ENCODE data around the gene DCANP1.

DCANP1 gene

GRCh38 chr5:135441350-135441831 is 5.8 kb downstream of the DCANP1 start:
- no peak for DNase-seq (ENCODE audit: low spot score)

DNA sequence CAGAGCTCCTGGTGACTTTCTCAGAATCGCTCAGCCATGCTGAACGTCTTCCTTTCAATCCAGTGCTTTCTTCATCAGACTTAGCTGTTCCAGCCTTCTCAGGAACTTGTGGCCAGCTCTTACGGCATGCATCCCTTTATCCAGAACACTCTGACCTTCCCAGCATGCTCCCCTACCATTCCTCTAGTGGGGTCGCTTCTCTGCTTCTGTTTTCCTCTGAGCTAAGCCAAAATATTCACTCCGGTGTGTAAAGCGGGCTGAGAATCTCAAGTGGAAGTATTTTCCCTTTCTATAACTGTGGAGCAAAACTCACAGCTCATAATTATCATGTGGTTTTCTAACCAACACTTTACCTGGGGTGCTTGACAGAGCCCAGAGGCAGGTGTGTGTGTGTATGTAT is 6.2 kb downstream of the DCANP1 start:
- no peak for DNase-seq (ENCODE audit: low spot score)

- DNase-seq (ENCODE audit: low spot score): peak; percentile 12
These were observed 7.6 kb downstream of the DCANP1 start for GRCh38 chr5:135439231-135440205.

DNA sequence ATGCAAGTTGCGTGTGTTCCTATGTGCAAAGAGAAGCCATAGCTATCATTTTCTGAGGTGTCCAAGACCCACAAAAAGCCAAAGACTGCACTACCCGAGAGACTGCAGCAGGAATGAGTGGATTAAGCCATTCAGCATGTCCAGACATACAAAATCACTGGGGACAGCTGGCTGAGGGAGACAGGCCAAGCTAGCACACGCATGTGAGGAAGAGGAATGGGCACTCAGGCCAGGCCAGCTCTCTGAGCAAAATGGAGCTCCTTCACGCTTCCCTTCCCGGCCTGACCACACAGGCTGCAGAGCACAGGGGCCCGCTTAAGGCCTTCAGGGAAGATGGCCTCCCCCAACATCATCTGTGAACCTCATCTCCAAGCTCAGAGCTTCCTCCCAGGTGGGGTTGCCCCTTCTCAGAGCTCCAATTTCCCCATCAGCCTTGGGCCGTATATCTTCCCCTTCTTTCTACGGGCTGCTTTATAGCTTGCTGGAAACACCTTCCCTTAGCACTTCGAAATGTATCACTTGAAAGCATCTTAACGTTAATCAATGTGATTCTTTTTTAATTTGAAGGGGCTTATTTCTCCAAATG is 8.4 kb downstream of the DCANP1 start:
- peak; percentile 15 for DNase-seq (ENCODE audit: low spot score)

- peak; percentile 28 for DNase-seq (ENCODE audit: low spot score)
These were observed 9.2 kb downstream of the DCANP1 start for GRCh38 chr5:135437796-135438560.

GRCh38 chr5:135437422-135437795 is 9.7 kb downstream of the DCANP1 start:
- DNase-seq (ENCODE audit: low spot score): no peak

DNA sequence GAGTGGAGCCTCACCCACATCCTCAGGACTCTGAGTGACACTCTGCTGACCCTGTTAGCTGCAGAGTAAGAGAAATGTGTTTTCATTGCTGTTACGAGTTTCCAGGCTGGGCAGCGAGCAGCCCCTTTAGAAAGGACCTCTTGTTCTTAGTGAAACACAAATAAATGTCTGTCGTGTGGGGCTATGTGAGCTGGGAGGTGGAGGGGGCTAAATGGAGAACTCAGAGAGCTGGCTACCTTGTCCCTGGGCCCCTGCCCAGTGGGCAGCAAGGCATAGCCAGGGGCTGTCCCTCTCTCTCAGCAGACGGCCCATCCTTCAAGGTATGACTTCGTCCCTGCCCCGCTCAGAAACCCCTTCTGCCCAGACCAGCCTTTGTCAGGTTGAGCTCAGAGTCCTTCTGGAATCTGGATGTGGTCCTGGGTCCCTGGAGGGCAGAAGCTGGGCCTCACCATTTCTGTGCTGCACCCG is 10.2 kb downstream of the DCANP1 start:
- no peak for DNase-seq (ENCODE audit: low spot score)

- peak; percentile 20 for DNase-seq (ENCODE audit: low spot score)
These were observed 11.4 kb downstream of the DCANP1 start for GRCh38 chr5:135435467-135436330.

DNA sequence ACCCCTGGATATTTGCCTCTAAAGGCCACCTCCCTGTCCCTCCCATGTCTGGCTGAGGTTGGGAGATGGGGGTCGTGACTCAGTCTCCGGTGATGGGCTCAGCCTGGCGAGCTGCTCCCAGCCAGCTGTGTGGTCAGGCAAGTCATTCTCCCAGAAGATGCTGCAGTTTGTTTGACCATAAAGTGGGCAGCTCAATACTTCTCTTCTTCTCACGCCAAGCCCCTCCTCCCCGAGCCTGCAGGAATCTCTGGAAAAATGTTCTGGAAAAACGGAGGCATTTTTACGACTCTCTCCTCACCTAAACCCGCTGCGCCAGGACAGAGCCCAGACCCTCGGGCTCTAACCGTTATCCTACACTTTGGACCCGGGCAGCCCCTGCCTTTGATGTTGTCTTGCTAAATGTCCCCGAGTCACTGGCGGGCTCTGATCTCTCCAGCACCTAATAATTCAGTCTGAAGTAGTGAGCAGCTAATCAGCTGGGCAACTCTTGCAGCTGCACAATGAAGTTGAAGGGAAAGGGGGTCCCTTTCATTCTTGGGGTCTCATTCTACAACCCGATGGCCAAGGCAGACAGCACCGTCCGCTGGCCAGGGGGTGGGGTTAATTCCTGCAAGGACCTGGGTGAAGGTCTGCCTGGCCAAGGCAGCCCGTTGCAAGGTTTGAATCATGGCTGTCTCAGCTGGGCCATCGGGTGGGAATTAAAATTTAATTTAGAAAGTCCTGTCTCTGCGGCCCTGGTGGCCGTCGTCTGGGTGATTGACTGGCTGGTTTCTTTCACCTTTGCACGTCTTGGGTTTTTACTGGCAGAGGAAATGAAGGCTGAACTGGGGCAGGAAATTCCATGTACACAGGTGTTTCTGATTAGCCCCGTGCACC is 12.3 kb downstream of the DCANP1 start:
- DNase-seq (ENCODE audit: low spot score): no peak

DNA sequence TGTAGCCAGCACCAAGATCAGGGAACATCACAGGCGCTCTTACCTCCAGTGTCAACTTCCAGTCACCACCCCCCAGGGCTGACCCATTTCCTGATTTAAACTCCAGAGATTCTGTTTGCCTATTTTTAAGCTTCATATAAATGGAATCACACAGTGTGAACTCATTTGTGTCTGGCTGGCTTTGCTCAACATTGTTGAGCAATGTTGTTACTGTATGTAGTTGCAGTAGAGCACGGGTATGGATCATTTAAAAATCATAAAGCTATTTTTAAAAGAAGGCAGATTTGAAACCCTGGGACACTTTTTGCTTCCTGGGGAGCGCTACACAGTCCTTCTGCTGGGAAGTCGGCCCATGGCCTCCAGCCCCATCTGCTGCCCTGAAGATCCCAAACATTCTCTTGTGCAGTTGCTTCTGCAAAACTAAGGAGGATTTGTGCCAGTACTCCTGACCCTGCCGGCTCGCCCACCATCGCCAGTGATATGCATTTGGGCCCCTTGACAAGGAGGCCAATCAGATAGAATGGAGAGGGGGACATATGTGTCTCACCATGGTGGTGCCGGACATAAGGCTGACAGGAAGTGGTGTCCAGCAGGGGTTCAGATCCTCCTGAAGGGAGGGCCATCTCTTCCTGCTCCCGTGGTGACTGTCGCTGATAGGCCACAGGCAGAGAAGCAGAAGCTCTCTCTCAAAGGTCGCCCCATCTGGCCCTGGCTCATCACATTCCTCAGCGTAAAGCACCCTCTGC is 13.3 kb downstream of the DCANP1 start:
- DNase-seq (ENCODE audit: low spot score): peak; percentile 14

GRCh38 chr5:135432113-135432512 is 15.0 kb downstream of the DCANP1 start:
- DNase-seq (ENCODE audit: low spot score): no peak

DNA sequence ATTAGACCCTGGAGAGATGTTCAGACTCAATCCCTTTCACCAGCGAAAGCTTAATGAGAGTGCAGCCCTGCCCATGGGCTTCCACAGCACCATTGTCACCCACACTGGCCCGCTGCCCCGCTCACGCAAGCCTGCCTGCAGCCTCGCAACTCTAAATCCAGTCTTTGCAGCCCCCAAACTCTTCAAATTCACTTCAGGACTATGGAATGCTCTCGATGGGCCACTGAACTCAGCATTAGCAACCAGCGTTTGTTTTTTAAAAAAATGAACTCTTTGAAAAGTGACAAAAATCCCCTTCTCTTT is 17.1 kb downstream of the DCANP1 start:
- DNase-seq (ENCODE audit: low spot score): no peak

DNA sequence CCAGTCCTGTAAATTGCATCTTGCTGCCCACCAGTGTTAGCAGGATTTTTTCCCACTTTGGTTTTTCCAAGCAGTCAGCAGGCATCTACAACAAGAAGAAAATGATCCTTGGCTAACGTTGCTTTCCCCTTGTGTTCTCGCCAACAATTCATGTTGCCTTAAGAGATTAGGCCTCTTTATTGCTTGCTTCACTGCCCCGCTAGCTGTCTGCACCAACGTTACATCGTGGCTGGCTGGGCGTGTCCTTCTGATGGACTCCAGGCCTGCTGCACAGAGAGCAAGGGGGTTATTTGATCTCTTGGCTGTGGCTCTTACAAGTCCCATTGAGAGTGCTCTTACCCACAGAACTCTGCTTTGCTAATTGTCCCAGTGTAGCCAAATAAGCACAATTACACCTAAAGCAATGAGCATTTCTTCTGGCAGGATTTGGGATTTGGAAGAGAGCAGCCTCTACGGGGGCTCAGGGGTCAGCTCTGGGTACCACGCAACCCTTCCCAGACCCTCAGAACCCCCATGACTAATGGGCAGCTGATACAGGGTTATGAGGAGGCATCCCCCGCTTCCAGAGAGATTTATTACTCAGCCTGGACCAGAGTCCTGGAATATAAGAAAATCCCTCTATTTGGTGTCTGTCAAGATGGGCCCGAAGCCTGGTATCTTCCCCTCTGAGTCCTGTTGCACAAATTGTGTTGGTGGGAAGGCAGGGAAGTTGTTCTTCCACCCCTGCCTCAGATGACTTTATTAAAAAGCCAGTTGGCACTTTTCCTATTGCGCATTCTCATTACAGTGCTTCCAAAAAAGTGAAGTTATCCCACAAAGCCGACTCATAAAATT is 17.6 kb downstream of the DCANP1 start:
- no peak for DNase-seq (ENCODE audit: low spot score)

- DNase-seq (ENCODE audit: low spot score): no peak
These were observed 18.6 kb downstream of the DCANP1 start for GRCh38 chr5:135428586-135428985.

DNA sequence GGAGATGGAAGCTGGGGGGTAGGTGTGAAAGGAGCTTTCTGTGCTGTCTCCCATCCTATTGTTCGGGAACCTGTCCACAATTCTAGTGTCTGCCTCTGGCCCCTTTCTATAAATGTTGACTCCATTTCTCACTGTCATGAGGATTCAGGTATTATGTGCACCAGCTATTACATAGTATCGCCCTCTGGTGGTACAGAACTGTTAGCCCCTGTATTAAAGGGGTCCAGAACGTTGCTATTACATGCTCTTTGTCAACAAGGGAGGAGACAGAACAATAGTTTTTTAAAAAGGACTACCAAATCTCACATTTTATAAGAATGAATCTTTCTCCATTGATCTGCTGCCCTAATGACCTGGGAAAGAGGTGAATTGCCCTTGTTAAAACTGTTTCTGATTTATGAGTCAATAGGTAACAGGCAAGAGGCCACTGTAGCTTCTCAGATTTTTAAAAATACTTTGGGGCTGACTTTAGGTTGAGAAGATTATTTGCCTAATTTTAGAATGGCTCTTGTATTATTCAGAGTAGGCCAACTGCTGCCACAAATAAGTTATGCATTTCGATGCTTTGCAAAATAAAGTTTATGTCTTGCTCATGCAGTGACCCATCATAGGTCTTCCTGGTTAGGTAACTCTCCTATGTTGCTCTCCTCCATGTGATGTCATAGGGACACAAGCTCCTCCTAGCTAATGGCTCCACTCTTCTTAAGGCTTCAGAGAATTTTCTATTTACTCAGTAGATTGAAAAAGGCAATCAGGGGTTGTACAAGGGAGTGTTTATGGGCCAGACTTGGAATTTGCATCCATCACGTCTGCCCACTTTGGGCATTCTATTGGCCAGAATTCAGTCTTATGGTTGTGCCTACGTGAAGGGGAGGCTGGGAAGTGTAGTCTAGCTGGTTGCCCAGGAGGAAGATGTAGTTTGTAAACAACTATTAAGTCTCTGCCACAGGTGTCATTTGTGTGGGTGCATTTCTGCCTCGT is 20.8 kb downstream of the DCANP1 start:
- DNase-seq (ENCODE audit: low spot score): peak; percentile 67

DNA sequence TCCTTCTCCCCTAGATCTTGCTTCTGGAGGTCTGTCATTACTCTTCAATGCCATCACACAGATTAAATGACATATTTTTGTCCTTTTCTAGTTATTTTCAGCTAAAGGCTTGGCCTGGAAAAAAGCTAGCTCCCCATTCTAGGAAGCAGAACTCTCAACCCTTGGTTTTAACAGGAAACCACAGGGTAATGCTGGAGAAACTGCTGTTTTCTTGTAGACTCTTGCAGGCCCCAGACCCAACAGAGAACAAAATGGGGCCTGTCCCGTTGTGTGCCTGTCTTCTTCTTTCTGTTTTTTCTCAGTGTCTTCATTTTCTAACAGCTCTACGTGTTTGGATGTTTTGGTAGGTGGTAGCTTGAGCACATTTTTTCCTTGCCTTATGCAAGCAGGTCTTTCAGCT is 21.5 kb downstream of the DCANP1 start:
- DNase-seq (ENCODE audit: low spot score): no peak

- no peak for DNase-seq (ENCODE audit: low spot score)
These were observed 23.3 kb downstream of the DCANP1 start for GRCh38 chr5:135423846-135424168.

Data from D341Med (cell line).